A673 (cell line): Measurements from ENCODE around the gene TBX18. TPM values are rescaled to one million over a fixed set of nuclear protein-coding genes. Genes with fewer than 3 reads are reported as not detected.

Experiments used
- BruUV-seq: library from RNA; stranded (reverse); fragments of 400-500 nt; replicated peaks from 2 replicates; lab custom pipeline; 2021; lab: Mats Ljungman, UMichigan
- CTCF ChIA-PET: fragments of 300-600 bp; sonication (Branson Sonifier 250); formaldehyde crosslinking; loops from one replicate; lab custom pipeline; 2022; ENCODE audit warnings: antibody characterized with exemption; lab: Charles Lee
- POLR2A ChIA-PET: fragments of 300-600 bp; sonication (Branson Sonifier 250); formaldehyde crosslinking; loops from one replicate; lab custom pipeline; 2022; ENCODE audit warnings: antibody characterized with exemption; ENCODE audit not compliant: low non-redundant PET; lab: Charles Lee
- DNase-seq: peaks from one replicate; pipeline ENCODE4 v3.0.0-alpha.2; 2015; ENCODE audit warnings: low spot score
- H3K27ac ChIP-seq: fragments of 200-600 bp; sonication (generic); 2 replicates; pipeline ENCODE4 v1.5.1; 2016; ENCODE audit warnings: mixed run types, low read depth, mild to moderate bottlenecking, mixed read lengths, antibody characterized with exemption, low read length; ENCODE audit not compliant: poor library complexity, severe bottlenecking
- H3K27me3 ChIP-seq: fragments of 200-600 bp; sonication (generic); replicated peaks from 2 replicates; pipeline ENCODE4 v1.6.1; 2017; ENCODE audit warnings: mixed run types, low read depth, mild to moderate bottlenecking, mixed read lengths, antibody characterized with exemption, low read length; ENCODE audit not compliant: insufficient read depth, poor library complexity
- H3K36me3 ChIP-seq: fragments of 200-600 bp; sonication (generic); 2 replicates; pipeline ENCODE4 v1.6.1; 2016; ENCODE audit warnings: mixed run types, mild to moderate bottlenecking, mixed read lengths, antibody characterized with exemption, low read length; ENCODE audit not compliant: insufficient read depth, poor library complexity, severe bottlenecking
- H3K4me1 ChIP-seq: fragments of 200-600 bp; sonication (generic); 2 replicates; pipeline ENCODE4 v1.6.1; 2017; ENCODE audit warnings: mixed run types, mild to moderate bottlenecking, mixed read lengths, antibody characterized with exemption, low read length; ENCODE audit not compliant: insufficient read depth, poor library complexity, severe bottlenecking
- H3K4me3 ChIP-seq: fragments of 200-600 bp; sonication (generic); 2 replicates; pipeline ENCODE4 v1.5.1; 2016; ENCODE audit warnings: low read depth, mixed run types, mild to moderate bottlenecking, mixed read lengths, low read length; ENCODE audit not compliant: poor library complexity, severe bottlenecking
- H3K9me3 ChIP-seq: fragments of 200-600 bp; sonication (generic); 2 replicates; pipeline ENCODE4 v1.6.1; 2016; ENCODE audit warnings: mixed run types, low read depth, mild to moderate bottlenecking, mixed read lengths, antibody characterized with exemption, low read length; ENCODE audit not compliant: poor library complexity, severe bottlenecking
- CTCF ChIP-seq: fragments of 300-800, 200-600 bp; sonication (generic); conservative IDR thresholded peaks from 2 replicates; pipeline ENCODE4 v1.5.1; 2017; ENCODE audit warnings: low read depth, mild to moderate bottlenecking, antibody characterized with exemption, low read length, moderate library complexity, mixed read lengths
- EZH2 ChIP-seq: fragments of 200-600 bp; sonication (generic); IDR thresholded peaks from 2 replicates; pipeline ENCODE4 v1.6.1; 2017; ENCODE audit warnings: borderline replicate concordance, low read depth, mild to moderate bottlenecking, mixed read lengths, antibody characterized with exemption, low read length; ENCODE audit not compliant: poor library complexity, severe bottlenecking
- intact Hi-C: fragments of 100-400 bp; cut with micrococcal nuclease; formaldehyde crosslinking; loops from one replicate; pipeline ENCODE4 v1.10.0; 2022; ENCODE audit not compliant: unreplicated experiment
- total RNA-seq: library from RNA; stranded (reverse); gene quantifications from 2 replicates; pipeline ENCODE4 v1.2.3, GENCODE V29; 2021

The TBX18 gene
- total RNA-seq, 1 experiment from 2014 or later = 16.0 TPM

GRCh38 chr6:84731401-84731800 is 33.0 kb downstream of the TBX18 start:
- ChIA-PET POLR2A (no interaction called here), CTCF (no interaction called here)
- H3K27me3 ChIP-seq = no peaks in the 10 kb centered on the region
- intact Hi-C loops = no loop called here
- no peaks in the 10 kb centered on the region for H3K36me3 ChIP-seq
- TF ChIP-seq EZH2 (no peak), CTCF (no peak)
- no peak overlapping the region for H3K27ac ChIP-seq
- DNase-seq = no peak
- no TSS peak for BruUV-seq
- H3K9me3 ChIP-seq = no peaks in the 10 kb centered on the region
- no peak overlapping the region for H3K4me3 ChIP-seq
- H3K4me1 ChIP-seq = no peaks in the 10 kb centered on the region

GRCh38 chr6:84728602-84729001 is 35.8 kb downstream of the TBX18 start:
- H3K27me3 ChIP-seq = no peaks in the 10 kb centered on the region
- no TSS peak for BruUV-seq
- H3K4me1 ChIP-seq = no peaks in the 10 kb centered on the region
- H3K9me3 ChIP-seq = no peaks in the 10 kb centered on the region
- TF ChIP-seq CTCF (peak; percentile 50), EZH2 (no peak)
- intact Hi-C loops = no loop called here
- ChIA-PET POLR2A (no interaction called here), CTCF (interaction anchor here (0.5 kb wide), 1 partner anchor 180 kb away, joined by 4 read pairs; no protein-coding TSS in a partner anchor)
- H3K4me3 ChIP-seq = no peak overlapping the region
- DNase-seq = peak; percentile 49
- no peak overlapping the region for H3K27ac ChIP-seq
- no peaks in the 10 kb centered on the region for H3K36me3 ChIP-seq

GRCh38 chr6:84719152-84719551 is 45.2 kb downstream of the TBX18 start:
- CTCF ChIA-PET = no interaction called here
- Histone ChIP-seq H3K27ac (no peak overlapping the region), H3K4me1 (no peaks in the 10 kb centered on the region), H3K9me3 (no peaks in the 10 kb centered on the region), H3K4me3 (no peak overlapping the region), H3K36me3 (no peaks in the 10 kb centered on the region), H3K27me3 (no peaks in the 10 kb centered on the region)
- no peak for DNase-seq
- BruUV-seq = no TSS peak
- no peak for TF ChIP-seq EZH2
- POLR2A ChIA-PET = no interaction called here
- intact Hi-C loops = no loop called here
